Peyer's patch (tissue), 4 donors: ENCODE data around the gene TLL2.

ENCODE experiments used
- CTCF ChIP-seq, 6 experiments: fragments of 450-650 bp in 4 of 6; fragments of 200-600 bp in 2 of 6; sonication (generic) in 1 of 6; IDR thresholded peaks; one replicate each; pipeline ENCODE4 v1.5.1; 2017 to 2019; ENCODE audit warnings: antibody characterized with exemption in 6 of 6, mild to moderate bottlenecking in 3 of 6, moderate library complexity in 1 of 6
- POLR2A ChIP-seq, 2 donors: fragments of 450-650 bp; IDR thresholded peaks; one replicate each; pipeline ENCODE4 v1.5.1; 2017; ENCODE audit warnings: antibody characterized with exemption in 2 of 2, mild to moderate bottlenecking in 2 of 2, moderate library complexity in 2 of 2

GRCh38 chr10:96493254-96493653 is 20.5 kb downstream of the TLL2 start:
- TF ChIP-seq CTCF (IDR thresholded peaks at IDR 0.05) (no peak), POLR2A (IDR thresholded peaks at IDR 0.05) (no peak)
